ENCODE data around the gene EXOC1.

The EXOC1 gene

DNA sequence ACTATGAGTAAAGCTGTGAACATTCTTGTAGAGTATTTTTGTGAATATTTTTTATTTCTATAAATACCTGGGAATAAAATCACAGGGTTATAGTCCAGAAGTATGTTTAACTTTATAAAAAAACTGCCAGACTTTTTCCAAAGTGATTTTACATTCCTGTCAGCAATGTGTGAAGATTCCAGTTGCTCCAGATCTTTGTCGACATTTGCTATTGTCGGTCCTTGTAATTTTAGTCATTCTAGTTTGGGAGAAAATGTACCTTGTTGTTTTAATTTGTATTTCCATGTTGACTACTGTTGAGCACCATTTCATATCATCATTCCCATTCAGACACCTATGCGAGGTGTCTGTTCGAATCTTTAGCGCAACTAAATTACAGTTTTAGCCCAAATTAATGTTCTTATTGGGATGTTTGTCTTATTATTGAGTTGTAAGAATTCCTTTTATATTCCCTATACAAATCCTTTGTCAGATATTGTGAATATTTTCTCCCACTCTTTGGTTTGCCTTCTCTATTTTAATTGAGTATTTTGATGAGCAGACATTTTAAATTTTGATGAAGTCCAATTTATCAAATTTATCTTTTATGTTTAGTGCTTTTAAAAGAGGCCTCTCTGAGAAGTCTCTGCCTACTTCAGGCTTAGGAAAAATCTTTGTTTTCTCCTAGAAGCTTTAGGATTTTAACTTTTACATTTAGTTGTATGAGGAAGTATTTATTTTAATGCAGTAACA, 97.9 kb downstream of the EXOC1 start:
- TF ChIP-seq EZH2 (IDR thresholded peaks at IDR 0.05; ENCODE audit: borderline replicate concordance, low read length): no peak
- TF ChIP-seq, protein P1, sequence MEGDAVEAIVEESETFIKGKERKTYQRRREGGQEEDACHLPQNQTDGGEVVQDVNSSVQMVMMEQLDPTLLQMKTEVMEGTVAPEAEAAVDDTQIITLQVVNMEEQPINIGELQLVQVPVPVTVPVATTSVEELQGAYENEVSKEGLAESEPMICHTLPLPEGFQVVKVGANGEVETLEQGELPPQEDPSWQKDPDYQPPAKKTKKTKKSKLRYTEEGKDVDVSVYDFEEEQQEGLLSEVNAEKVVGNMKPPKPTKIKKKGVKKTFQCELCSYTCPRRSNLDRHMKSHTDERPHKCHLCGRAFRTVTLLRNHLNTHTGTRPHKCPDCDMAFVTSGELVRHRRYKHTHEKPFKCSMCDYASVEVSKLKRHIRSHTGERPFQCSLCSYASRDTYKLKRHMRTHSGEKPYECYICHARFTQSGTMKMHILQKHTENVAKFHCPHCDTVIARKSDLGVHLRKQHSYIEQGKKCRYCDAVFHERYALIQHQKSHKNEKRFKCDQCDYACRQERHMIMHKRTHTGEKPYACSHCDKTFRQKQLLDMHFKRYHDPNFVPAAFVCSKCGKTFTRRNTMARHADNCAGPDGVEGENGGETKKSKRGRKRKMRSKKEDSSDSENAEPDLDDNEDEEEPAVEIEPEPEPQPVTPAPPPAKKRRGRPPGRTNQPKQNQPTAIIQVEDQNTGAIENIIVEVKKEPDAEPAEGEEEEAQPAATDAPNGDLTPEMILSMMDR (IDR thresholded peaks at IDR 0.05; ENCODE audit: low read length): no peak
- Histone ChIP-seq H3F3A (ENCODE audit: insufficient read depth, low read length) (no peaks in the 10 kb centered on the region), H3K4me2 (ENCODE audit: low read length) (no peak overlapping the region), H3K4me3 (ENCODE audit: low read depth, low read length, poor library complexity, severe bottlenecking) (no peak overlapping the region), H3K9me2 (ENCODE audit: low read depth, low read length) (no peaks in the 10 kb centered on the region), H2AFZ (ENCODE audit: low read length) (no peak overlapping the region), H3K9ac (ENCODE audit: low read length) (no peak overlapping the region), H3K27ac (ENCODE audit: low read depth, low read length, poor library complexity, severe bottlenecking) (no peak overlapping the region), H3K27me3 (ENCODE audit: insufficient read depth, low read length) (no peaks in the 10 kb centered on the region), H4K20me1 (ENCODE audit: insufficient read depth, low read length) (no peaks in the 10 kb centered on the region), H3K4me1 (ENCODE audit: insufficient read depth, low read length, severe bottlenecking) (peaks cover 30% of the 10 kb centered on the region), H3K9me3 (ENCODE audit: low read length) (no peaks in the 10 kb centered on the region), H3K79me2 (ENCODE audit: insufficient read depth, low read length) (peaks cover 12% of the 10 kb centered on the region), H3K36me3 (ENCODE audit: insufficient read depth, low read length) (peaks cover 34% of the 10 kb centered on the region)

All from OCI-LY1 (cell line).